GM19328 (cell line): Measurements from ENCODE around the gene MAPKAP1.

Experiments used
- ATAC-seq: cut with Tn5 transposase; IDR thresholded peaks from one replicate; pipeline ENCODE4 v1.9.1; 2021; ENCODE audit warnings: mild to moderate bottlenecking, moderate library complexity; ENCODE audit not compliant: unreplicated experiment

The MAPKAP1 gene

DNA sequence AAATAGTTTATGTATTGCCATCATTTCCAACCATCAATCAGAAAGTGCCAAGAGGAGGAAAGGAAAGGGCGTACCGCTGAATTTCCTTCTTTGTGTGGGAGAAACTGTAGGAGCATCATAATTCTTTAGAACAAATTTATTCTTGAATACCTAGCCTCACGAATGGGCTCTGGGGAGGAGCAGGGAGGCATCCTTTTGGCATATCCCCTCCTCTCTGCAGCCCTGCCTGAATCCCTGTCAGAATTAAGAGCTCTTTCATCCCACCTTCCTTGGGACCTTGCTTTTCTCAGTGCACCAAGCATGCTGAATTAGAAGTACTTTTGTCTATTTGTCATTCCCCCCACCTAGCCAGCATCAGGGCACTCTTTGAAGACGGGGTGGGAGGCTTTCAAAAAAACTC is 189.4 kb downstream of the MAPKAP1 start:
- ATAC-seq = no peak

- no peak for ATAC-seq
Measured at GRCh38 chr9:125515983-125516940, 190.7 kb downstream of the MAPKAP1 start.

DNA sequence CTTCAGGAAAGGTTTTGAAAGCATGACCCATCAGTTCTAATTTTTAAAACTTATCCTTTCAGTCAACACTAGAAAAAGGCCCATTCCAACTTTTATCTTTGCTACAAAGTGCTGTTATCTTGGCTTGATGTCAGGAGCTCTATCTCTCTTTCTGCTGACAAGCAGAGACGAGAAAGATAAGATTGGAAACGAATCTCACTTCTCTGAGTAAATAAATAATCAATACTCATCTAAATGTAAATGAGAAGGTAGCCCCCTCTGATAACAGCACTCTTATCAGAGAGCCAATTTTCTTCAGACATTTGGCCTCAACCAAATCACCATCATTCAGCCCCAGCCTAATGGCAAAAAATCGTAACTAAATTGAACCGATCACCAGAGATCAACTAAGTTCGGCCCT is 191.7 kb downstream of the MAPKAP1 start:
- no peak for ATAC-seq

- ATAC-seq = no peak
Measured at GRCh38 chr9:125514468-125514867, 192.5 kb downstream of the MAPKAP1 start.

GRCh38 chr9:125513668-125514413 is 193.2 kb downstream of the MAPKAP1 start:
- peak; percentile 83 for ATAC-seq

- no peak for ATAC-seq
Measured at GRCh38 chr9:125513303-125513667, 193.7 kb downstream of the MAPKAP1 start.

DNA sequence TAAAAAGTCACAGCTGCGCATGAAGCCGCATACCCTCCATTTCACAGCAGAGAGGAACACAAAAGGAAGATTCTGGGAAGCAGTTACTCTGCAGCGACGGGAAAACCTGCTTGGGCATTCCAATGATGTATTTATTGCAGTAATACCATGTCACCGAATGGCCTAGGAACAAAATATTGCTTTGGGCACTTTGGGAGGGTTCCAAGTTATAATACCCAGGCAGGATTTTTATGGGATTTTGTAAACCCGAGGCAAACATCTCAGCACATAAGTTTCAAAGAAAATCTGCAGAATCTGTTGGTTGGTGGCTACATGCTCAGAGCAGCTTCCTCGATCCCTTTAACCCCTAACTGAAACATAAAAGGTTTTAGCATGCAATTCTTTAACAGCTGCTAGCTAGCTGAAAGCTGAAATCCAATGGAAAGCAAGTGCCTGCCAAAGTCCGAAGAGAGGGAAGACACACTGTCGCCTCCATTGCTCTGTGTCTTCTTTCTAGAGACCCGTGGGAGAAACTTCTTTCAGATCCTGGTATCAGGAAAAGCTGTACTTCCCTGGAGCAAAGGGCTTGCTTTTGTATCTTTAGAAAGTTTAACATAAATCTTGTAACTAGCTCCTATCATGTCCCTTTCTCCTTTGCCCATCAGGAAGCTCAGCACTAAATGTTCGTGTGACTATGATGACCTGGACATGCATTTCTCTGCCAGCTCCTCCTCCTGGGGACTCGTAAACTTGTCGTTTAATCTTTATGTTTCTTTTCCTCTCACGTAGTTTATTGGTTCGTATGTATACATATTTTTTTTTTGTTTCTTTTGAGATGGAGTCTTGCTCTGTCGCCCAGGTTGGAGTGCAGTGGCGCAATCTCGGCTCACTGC is 195.0 kb downstream of the MAPKAP1 start:
- ATAC-seq = no peak

- ATAC-seq = no peak
Measured at GRCh38 chr9:125510980-125511379, 196.0 kb downstream of the MAPKAP1 start.

- no peak for ATAC-seq
Measured at GRCh38 chr9:125509476-125509875, 197.5 kb downstream of the MAPKAP1 start.

- ATAC-seq = no peak
Measured at GRCh38 chr9:125508249-125508648, 198.8 kb downstream of the MAPKAP1 start.

DNA sequence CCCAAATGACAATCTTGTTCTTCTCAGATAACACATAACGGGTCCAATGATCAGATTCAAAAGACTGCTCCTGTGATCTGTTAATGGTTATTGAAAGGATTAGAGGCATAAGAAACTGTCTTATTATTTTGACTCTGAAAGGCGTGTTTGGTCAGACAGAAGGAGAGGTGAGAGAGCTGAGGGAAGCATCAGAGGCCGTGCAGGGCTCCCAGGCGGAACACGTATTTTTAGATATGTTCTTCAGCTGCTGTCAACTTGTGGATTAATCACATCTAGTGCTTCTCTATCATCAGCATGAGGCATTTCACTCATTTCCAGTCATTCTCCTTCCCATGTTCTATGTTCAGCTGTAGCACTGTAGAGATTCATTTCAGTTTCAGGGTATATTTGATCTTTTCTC is 199.8 kb downstream of the MAPKAP1 start:
- ATAC-seq = no peak

GRCh38 chr9:125505988-125506438 is 201.0 kb downstream of the MAPKAP1 start:
- ATAC-seq = no peak

- no peak for ATAC-seq
Measured at GRCh38 chr9:125504616-125505015, 202.4 kb downstream of the MAPKAP1 start.

DNA sequence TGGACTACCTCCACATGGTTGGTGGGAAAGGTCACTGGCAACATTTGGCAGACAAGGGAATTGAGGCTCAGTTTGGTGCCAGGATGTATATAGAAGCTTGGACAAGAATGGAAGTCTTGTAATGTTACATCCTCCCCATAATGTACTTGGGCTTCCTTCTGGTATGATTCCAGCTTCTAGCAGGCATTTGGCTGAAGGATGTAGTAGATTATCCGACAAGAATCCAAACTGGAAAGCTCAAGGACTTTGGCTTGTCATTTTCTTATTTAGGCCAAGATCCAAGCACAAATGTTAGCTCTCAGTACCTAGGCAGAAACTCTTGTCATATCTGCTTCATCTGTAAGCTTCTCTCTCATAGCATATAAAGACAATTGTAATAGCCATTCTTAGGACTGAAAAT is 209.1 kb downstream of the MAPKAP1 start:
- no peak for ATAC-seq

GRCh38 chr9:125497478-125497877 is 209.5 kb downstream of the MAPKAP1 start:
- ATAC-seq = no peak

DNA sequence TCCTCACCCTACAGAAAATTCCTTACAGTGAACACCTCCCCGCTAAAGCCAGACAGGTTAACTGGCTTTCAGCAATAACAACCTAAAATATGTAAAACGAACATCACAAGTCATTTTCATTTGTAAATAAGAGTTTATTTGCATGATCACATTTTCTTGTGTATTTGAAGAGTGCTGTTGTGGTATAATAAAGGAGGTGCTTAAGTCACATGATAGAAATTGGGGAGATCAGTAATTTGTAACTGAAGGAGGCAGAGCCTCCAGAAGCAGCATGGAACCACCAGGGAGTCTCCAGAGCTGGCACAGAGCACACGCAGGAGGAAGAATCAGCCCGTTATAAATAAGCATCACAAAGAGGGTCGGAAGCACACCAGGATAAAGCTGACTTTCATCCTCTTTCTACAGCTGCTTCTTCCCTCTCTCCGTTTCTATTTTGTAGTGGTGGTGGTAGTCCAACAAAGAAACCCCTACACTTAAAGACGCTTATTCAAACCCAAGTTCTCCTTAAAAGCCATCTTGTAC is 210.6 kb downstream of the MAPKAP1 start:
- no peak for ATAC-seq

DNA sequence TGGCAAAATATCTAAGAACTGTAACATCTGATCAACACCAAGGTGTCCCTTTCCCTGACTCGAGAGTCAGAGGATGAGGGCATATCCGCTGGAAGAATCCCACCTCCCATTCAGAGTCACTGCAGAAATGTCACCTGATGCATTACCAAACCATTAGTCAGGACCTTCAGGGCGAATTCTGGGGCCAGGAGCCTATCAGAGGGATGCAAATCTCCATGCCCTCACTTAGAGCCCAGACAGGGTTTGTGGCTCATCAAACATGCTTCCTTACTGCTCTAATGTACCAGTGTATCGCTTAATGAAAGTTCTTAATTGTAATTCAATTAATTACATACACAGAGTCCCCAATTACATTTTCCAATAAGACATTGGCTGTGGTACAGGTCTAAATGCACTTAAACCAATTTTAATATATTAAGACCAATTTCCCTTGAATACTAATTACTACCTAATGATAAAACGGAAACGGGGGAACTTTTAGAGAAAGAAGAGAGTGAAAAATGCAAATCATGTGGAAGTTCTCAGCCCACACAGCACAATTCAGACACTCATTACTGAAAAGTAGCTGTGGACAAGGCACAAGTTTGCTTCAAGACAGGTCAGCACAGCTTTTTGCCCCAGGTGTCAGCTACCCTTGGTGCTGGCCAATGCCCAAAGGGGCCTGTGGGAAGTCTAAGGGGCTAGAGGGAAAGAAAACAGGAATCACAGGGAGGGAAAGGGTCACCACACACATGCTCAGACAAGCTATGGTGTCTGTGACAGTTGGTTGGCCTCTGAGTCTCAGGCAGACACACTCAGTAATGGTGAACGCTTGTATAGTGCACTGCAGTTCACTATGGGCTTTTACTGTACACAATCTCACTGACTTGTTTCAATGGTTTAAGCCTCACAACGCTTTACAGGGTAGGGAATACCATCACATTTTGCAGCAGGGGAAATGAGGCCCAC is 211.6 kb downstream of the MAPKAP1 start:
- ATAC-seq = peak; percentile 51

DNA sequence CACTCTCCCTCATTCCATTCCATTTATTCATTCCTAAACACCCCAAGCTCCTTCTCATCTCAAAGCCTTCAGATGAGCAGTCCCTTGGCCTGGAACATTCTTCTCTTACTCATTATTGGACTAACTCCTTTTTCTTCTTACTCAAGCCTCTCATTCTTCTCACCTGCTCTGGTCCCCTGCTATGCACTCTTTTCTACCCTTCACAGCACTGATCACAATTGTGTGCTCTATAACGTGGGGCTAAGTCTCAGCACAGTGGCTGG is 212.4 kb downstream of the MAPKAP1 start:
- ATAC-seq = no peak

DNA sequence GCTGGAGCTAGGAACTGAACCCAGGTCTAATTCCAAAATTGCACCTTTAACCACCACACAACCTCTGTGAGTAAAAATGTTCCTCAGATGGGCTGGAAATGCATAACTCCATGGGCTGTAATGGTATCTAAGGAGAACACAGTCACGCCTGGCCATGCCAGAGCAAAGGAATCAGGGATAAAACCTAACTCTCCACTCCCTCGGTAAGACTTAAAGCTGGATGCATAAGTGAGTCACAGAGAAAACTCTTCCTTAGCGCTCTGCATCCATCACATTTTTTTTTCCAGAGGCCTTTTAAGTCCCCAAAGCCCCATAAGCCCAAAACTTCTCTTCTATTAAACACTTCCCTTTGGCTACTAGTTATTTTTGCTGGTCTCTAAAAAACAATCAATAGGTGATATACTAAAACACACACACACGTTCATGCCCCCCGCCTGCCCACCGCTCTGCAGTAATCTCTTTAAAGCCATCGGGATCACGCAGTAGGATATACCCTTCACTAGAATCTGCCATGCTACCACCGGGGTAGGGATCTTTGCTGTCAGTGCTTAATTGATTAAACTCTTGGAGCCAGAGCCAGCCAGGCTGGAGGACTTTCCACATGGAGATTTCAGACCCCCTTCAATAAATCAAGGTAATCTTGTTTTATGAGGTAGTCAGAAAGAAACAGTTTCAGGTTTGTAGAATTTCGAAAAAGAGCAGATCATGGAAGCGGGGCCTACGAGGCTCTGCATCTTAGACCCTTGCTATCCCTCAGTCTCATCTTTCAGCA is 212.9 kb downstream of the MAPKAP1 start:
- ATAC-seq = no peak
